Gastroesophageal sphincter (tissue), 3 donors: ENCODE data around the gene SPACA6.

Source experiments
- CTCF ChIP-seq, 4 experiments: fragments of 200-600 bp in 2 of 4; fragments of 450-650 bp in 2 of 4; sonication (generic) in 1 of 4; IDR thresholded peaks; one replicate each; pipeline ENCODE4 v1.5.1; 2017 to 2019; ENCODE audit warnings: antibody characterized with exemption in 4 of 4, mild to moderate bottlenecking in 2 of 4, moderate library complexity in 2 of 4
- EP300 ChIP-seq: sonication (generic); formaldehyde crosslinking; IDR thresholded peaks from one replicate; pipeline ENCODE4 v1.6.1; 2017; ENCODE audit warnings: antibody characterized with exemption, mild to moderate bottlenecking
- POLR2A ChIP-seq, 2 donors: fragments of 450-650 bp; IDR thresholded peaks; one replicate each; pipeline ENCODE4 v1.6.1; 2017; ENCODE audit warnings: antibody characterized with exemption in 2 of 2, mild to moderate bottlenecking in 2 of 2, moderate library complexity in 1 of 2
- POLR2AphosphoS5 ChIP-seq: sonication (generic); formaldehyde crosslinking; IDR thresholded peaks from one replicate; pipeline ENCODE4 v1.6.1; 2017; ENCODE audit warnings: antibody characterized with exemption

DNA sequence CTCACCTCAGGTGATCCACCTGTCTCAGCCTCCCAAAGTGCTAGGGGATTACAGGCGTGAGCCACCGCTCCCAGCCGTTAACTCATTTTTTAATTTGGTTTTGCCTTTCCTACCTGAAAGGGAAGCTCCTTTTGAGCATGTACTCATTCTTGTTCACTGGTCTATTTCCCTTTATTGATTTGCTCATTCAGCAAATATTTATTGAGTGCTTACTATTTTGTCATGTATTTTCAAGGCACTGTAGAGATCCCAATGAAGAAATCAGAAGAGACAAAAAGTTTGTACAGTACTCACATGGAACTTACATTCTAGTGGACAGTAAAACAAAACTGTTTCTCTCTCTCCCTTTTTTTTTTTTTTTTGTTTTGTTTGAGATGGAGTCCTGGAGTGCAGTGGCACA, 13.8 kb downstream of the SPACA6 start:
- TF ChIP-seq POLR2AphosphoS5 (no peak), CTCF (IDR thresholded peaks at IDR 0.05) (no peak), EP300 (no peak), POLR2A (IDR thresholded peaks at IDR 0.05) (no peak)
